Hepatocyte (in vitro differentiated cells): Measurements from ENCODE around the gene PTPRN2.

ENCODE experiments used
- EZH2phosphoT487 ChIP-seq: fragments of 200-600 bp; sonication (generic); IDR thresholded peaks from one replicate; pipeline ENCODE4 v1.6.1; 2018; ENCODE audit warnings: antibody characterized with exemption, mild to moderate bottlenecking, low read depth, moderate library complexity; ENCODE audit not compliant: unreplicated experiment, severe bottlenecking
- TF ChIP-seq, protein P1 (sequence below): fragments of 200-600 bp; sonication (generic); IDR thresholded peaks from 2 replicates; pipeline ENCODE4 v1.5.1; 2016; ENCODE audit warnings: antibody characterized with exemption, mild to moderate bottlenecking; ENCODE audit not compliant: poor library complexity

DNA sequence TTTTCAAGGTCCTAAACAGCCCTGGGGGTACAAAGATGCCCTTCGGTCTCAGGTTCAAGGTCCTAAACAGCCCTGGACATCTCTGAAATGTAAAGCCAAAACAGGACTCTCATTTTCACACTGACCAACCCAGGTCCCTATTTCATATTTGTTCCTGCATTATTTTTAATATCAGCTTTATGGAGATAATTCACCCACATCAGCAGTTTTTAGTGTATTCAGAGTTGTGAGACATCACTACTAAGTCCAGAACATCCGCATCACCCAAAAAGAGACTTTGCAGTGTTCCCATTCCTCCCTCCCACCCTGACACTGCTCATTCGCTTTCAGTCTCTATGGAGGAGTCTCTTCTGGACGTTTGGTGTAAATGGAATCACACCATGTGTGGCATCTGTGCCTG, 420.2 kb downstream of the PTPRN2 start:
- TF ChIP-seq, protein P1, sequence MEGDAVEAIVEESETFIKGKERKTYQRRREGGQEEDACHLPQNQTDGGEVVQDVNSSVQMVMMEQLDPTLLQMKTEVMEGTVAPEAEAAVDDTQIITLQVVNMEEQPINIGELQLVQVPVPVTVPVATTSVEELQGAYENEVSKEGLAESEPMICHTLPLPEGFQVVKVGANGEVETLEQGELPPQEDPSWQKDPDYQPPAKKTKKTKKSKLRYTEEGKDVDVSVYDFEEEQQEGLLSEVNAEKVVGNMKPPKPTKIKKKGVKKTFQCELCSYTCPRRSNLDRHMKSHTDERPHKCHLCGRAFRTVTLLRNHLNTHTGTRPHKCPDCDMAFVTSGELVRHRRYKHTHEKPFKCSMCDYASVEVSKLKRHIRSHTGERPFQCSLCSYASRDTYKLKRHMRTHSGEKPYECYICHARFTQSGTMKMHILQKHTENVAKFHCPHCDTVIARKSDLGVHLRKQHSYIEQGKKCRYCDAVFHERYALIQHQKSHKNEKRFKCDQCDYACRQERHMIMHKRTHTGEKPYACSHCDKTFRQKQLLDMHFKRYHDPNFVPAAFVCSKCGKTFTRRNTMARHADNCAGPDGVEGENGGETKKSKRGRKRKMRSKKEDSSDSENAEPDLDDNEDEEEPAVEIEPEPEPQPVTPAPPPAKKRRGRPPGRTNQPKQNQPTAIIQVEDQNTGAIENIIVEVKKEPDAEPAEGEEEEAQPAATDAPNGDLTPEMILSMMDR, result no peak
- TF ChIP-seq EZH2phosphoT487, result no peak
